ENCODE measurements around the gene DCTN2. TPM values are rescaled to one million over a fixed set of nuclear protein-coding genes. Genes with fewer than 3 reads are reported as not detected.

DCTN2 gene
- total and polyA plus RNA-seq, 2 donors (not counting 1 experiment from before 2014, with no cell fraction given): 59.4 to 94.3 TPM

DNA sequence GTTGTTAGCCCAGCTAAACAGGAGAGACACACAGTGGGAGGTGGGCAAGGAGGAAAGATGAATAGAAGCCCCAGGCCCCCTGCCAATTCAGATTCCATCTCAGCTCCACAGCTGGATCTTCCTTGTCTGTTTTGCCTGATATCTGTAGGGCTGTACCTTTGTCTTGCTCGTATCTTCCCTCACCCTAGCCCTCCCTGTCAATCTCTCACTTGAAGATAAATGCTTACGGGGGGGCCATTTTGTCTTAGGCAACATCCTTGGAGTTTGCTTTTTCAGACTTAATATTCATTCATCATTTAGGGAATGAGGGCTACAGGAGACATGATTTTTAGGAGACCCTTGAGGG, 5.3 kb upstream of the DCTN2 start:
- Mint-ChIP-seq H3K9me3 (ENCODE audit: insufficient read depth) (no peaks in the 10 kb centered on the region), H3K27me3 (peaks cover 32% of the 10 kb centered on the region), H3K4me1 (peaks cover 21% of the 10 kb centered on the region), H3K27ac (no peak overlapping the region), H3K4me3 (no peak overlapping the region)
- Histone ChIP-seq H3K79me2 (ENCODE audit: control insufficient read depth, insufficient read depth, low read length) (peaks cover 4% of the 10 kb centered on the region), H3K4me2 (replicated peaks; ENCODE audit: low read depth, low read length, poor library complexity, severe bottlenecking) (no peak overlapping the region), H3K27me3 (replicated peaks in 1 of 4; ENCODE audit: control extremely low read depth in 1 of 4, control insufficient read depth in 3 of 4, insufficient read depth in 4 of 4, low read length in 3 of 4) (peaks cover 0 to 32% (median 10%) of the 10 kb centered on the region in 4 experiments), H4K20me1 (ENCODE audit: control insufficient read depth, insufficient read depth, low read length, poor library complexity, severe bottlenecking) (no peaks in the 10 kb centered on the region), H3K27ac (ENCODE audit: low read length in 2 of 2) (no peak overlapping the region), H3K4me1 (ENCODE audit: control insufficient read depth in 2 of 2, insufficient read depth in 2 of 2, low read length in 2 of 2) (peaks cover 10 to 18% of the 10 kb centered on the region in 2 donors), H3K9ac (ENCODE audit: low read length) (no peak overlapping the region), H3K36me3 (replicated peaks in 1 of 2; ENCODE audit: control extremely low read depth in 1 of 2, control insufficient read depth in 1 of 2, extremely low read depth in 1 of 2, insufficient read depth in 2 of 2, low read length in 1 of 2) (no peaks in the 10 kb centered on the region), H3K4me3 (ENCODE audit: control extremely low read depth in 1 of 5, extremely low read depth in 1 of 5, insufficient read depth in 1 of 5, low read depth in 2 of 5, low read length in 4 of 5) (no peak overlapping the region), H3K9me3 (ENCODE audit: control extremely low read depth in 1 of 3, control insufficient read depth in 2 of 3, insufficient read depth in 1 of 3, low read length in 2 of 3) (peaks cover 0 to 4% (median 0%) of the 10 kb centered on the region in 3 donors), H2AFZ (ENCODE audit: insufficient read depth, low read depth, low read length, poor library complexity, severe bottlenecking) (no peak overlapping the region)
- ChIA-PET CTCF (interaction anchor here (1.0 kb wide), 1 partner anchor 313 kb away, joined by 3 read pairs; no protein-coding TSS in a partner anchor), POLR2A (no interaction called here)
- intact Hi-C loops (cut with micrococcal nuclease): no loop called here
- TF ChIP-seq, protein P1, sequence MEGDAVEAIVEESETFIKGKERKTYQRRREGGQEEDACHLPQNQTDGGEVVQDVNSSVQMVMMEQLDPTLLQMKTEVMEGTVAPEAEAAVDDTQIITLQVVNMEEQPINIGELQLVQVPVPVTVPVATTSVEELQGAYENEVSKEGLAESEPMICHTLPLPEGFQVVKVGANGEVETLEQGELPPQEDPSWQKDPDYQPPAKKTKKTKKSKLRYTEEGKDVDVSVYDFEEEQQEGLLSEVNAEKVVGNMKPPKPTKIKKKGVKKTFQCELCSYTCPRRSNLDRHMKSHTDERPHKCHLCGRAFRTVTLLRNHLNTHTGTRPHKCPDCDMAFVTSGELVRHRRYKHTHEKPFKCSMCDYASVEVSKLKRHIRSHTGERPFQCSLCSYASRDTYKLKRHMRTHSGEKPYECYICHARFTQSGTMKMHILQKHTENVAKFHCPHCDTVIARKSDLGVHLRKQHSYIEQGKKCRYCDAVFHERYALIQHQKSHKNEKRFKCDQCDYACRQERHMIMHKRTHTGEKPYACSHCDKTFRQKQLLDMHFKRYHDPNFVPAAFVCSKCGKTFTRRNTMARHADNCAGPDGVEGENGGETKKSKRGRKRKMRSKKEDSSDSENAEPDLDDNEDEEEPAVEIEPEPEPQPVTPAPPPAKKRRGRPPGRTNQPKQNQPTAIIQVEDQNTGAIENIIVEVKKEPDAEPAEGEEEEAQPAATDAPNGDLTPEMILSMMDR (IDR thresholded peaks at IDR 0.05): no peak
- TF ChIP-seq EZH2 (IDR thresholded peaks at IDR 0.05; ENCODE audit: borderline replicate concordance, insufficient read depth, low read depth, low read length, poor library complexity, severe bottlenecking): no peak
- 67% methylated on average over 1 of the region's 2 CpGs for WGBS (ENCODE audit: insufficient coverage)
- no peak for ATAC-seq (ENCODE audit: low read depth)
- DNase-seq: no peak

DNA sequence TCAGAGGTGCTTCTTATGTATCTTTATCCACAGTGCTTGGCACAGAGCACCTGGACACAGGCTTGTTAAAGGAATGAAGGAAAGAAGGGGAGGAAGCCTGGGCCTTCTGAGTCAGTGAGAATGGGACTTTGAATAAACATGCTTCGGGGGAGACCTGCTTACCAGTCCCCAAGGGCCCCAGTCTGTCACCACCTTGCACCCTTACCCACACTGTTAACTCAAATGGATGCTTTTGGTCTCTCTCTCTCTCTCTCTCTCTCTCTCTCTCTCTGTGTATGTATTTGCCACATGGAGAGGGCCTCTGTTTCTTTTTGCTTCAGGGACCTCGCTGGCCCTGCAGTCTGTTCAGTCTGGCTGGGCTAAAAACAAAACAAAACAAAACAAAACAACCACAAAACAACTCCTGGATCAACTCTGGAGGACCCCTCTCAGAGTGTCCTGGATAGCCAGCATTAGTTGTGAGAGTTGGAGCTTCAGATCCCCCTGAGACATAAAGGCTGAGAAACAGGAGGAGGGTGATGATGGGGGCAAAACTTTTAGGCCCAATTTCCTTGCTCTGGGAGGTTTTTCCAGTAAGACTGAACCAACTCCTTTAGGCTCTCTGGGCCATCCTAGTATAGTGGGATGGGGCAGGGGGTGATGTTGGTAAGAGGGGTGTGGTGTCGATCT, 4.8 kb upstream of the DCTN2 start:
- peaks cover 32% of the 10 kb centered on the region for H3K27me3 Mint-ChIP-seq
- Histone ChIP-seq H2AFZ (ENCODE audit: insufficient read depth, low read depth, low read length, poor library complexity, severe bottlenecking) (no peak overlapping the region), H3K79me2 (ENCODE audit: control insufficient read depth, insufficient read depth, low read length) (peaks cover 9% of the 10 kb centered on the region), H3K4me3 (ENCODE audit: control extremely low read depth in 1 of 5, extremely low read depth in 1 of 5, insufficient read depth in 1 of 5, low read depth in 2 of 5, low read length in 4 of 5) (no peak overlapping the region), H3K4me1 (ENCODE audit: control insufficient read depth in 2 of 2, insufficient read depth in 2 of 2, low read length in 2 of 2) (peaks cover 10 to 19% of the 10 kb centered on the region in 2 donors), H3K36me3 (replicated peaks in 1 of 2; ENCODE audit: control extremely low read depth in 1 of 2, control insufficient read depth in 1 of 2, extremely low read depth in 1 of 2, insufficient read depth in 2 of 2, low read length in 1 of 2) (no peaks in the 10 kb centered on the region), H4K20me1 (ENCODE audit: control insufficient read depth, insufficient read depth, low read length, poor library complexity, severe bottlenecking) (no peaks in the 10 kb centered on the region), H3K27me3 (replicated peaks in 1 of 4; ENCODE audit: control extremely low read depth in 1 of 4, control insufficient read depth in 3 of 4, insufficient read depth in 4 of 4, low read length in 3 of 4) (peaks cover 0 to 32% (median 10%) of the 10 kb centered on the region in 4 experiments), H3K9me3 (ENCODE audit: control extremely low read depth in 1 of 3, control insufficient read depth in 2 of 3, insufficient read depth in 1 of 3, low read length in 2 of 3) (peaks cover 0 to 4% (median 0%) of the 10 kb centered on the region in 3 donors), H3K9ac (ENCODE audit: low read length) (no peak overlapping the region), H3K4me2 (replicated peaks; ENCODE audit: low read depth, low read length, poor library complexity, severe bottlenecking) (no peak overlapping the region), H3K27ac (ENCODE audit: low read length in 2 of 2) (no peak overlapping the region)
- peak overlapping the region; percentile 76 for H3K4me3 Mint-ChIP-seq
- no peak overlapping the region for H3K27ac Mint-ChIP-seq
- H3K4me1 Mint-ChIP-seq: peaks cover 25% of the 10 kb centered on the region
- DNase-seq: no peak
- no peaks in the 10 kb centered on the region for H3K9me3 Mint-ChIP-seq (ENCODE audit: insufficient read depth)
- TF ChIP-seq, protein P1 (IDR thresholded peaks at IDR 0.05): no peak
- TF ChIP-seq EZH2 (IDR thresholded peaks at IDR 0.05; ENCODE audit: borderline replicate concordance, insufficient read depth, low read depth, low read length, poor library complexity, severe bottlenecking): no peak
- intact Hi-C loops (cut with micrococcal nuclease): no loop called here
- WGBS (ENCODE audit: insufficient coverage): no CpG with 5 or more reads among the region's 3 CpGs
- ChIA-PET CTCF (interaction anchor here (1.0 kb wide), 1 partner anchor 313 kb away, joined by 3 read pairs; no protein-coding TSS in a partner anchor), POLR2A (no interaction called here)
- no peak for ATAC-seq (ENCODE audit: low read depth)
